GM21423 (cell line): ENCODE results near the gene SUMO4.

Source experiments
- ATAC-seq: cut with Tn5 transposase; IDR thresholded peaks from one replicate; pipeline ENCODE4 v1.9.1; 2021; ENCODE audit warnings: mild to moderate bottlenecking, moderate library complexity; ENCODE audit not compliant: unreplicated experiment

The SUMO4 gene

DNA sequence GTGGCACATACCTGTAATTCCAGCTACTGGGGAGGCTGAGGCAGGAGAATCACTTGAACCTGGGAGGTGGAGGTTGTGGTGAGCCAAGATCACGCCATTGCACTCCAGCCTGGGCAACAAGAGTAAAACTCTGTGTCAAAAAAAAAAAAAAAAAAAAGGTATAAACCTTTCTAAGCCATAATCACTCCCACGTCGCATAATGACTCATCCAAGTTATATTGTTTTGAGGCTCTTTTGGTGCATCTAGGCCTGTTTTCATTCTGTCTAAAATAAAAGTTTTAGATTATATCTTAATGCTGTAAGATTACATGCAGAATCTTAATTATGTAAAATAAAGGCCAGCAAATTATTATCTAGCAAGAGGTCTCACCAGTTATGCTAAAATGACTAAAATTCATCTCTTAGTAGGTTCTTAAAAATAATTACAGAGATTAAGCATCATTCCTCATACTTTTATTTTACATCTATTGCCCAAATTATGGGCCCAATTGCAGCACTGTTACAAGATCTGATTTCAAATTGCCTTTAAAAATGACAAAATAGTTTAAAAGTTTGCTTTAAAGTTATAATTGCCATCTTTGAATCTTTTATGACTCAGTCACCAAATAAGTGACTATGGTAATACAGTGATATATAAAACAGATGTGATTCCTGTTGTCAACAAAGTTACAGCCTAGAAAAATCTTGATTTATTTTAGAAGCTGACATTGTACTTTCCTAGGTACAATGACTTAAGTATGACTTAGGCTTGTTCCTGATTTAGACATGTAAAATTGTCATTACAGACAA is 10.4 kb upstream of the SUMO4 start:
- ATAC-seq = no peak

GRCh38 chr6:149392093-149392492 is 8.0 kb upstream of the SUMO4 start:
- ATAC-seq = no peak

DNA sequence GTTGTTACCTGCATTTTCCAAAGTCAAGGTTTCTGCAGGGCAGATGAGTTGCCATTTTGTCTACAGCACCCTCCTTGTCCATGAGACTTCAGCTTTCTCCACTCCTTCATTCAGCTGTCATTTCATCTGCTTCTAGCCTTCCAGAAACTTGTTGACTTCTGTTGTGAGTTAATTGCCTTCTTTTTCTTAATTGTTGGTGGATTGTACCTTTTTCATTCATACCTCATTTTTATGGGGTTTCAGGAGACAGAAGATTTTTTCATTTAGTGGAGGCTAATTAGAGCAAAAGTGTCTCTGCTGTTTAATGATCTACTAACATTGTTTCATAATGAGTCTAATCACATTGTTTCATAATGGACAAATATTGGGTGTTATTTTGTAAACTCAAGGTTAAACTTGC is 7.5 kb upstream of the SUMO4 start:
- ATAC-seq = no peak

DNA sequence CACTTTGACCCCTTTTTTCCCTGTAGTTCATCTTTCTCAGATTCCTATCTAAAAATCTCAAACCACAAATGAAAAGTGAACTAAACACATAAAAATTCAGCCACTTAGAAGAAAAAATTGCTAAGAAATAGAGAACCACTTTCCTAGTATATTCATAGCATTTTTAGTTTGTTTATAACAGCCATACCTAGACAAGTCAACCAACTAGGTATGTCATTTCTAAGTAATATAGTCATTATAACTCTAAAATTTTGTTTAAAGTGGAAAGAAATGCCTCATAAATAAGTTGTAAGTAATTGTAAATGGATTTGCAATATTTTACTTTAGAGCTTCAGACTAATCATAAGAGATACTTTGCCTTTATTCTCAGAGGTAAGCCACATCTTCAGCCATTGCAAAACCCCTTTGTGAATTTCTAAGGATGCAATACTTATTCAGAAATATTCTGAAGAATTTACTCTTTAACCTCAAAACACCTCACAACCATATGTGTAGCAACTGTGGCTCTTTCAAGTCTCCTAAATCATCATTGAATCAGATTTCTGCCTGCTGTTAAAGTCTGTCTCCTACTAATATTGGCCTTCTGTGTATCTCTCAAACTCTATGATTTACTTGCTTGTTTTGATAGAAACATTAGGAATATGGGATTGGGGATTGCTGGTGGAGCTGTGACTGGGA is 6.9 kb upstream of the SUMO4 start:
- no peak for ATAC-seq

GRCh38 chr6:149395185-149395584 is 4.9 kb upstream of the SUMO4 start:
- ATAC-seq = no peak

GRCh38 chr6:149397384-149397783 is 2.7 kb upstream of the SUMO4 start:
- no peak for ATAC-seq

- ATAC-seq = no peak
Observed at GRCh38 chr6:149403534-149403933, 3.5 kb downstream of the SUMO4 start.

- ATAC-seq = no peak
Observed at GRCh38 chr6:149405823-149406765, 6.0 kb downstream of the SUMO4 start.

DNA sequence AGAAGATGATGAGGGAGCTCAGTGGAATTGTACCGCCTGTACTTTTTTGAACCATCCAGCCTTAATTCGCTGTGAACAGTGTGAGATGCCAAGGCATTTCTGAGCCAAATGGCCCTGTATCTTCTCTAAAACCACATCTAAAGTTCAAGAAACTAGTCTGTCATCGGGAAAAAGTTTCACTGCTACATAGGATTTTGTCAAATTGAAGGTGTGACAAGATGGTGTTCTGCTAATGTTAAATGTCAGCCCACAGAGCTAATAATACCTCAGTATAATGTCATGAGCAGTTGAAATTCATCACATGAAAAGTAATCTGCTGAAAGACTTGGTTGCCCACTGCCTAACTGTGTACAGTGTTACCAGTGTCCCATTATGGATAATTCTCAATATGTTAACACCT is 9.6 kb downstream of the SUMO4 start:
- ATAC-seq = no peak

- ATAC-seq = no peak
Observed at GRCh38 chr6:149410557-149410956, 10.5 kb downstream of the SUMO4 start.

GRCh38 chr6:149414009-149414408 is 13.9 kb downstream of the SUMO4 start:
- ATAC-seq = no peak

DNA sequence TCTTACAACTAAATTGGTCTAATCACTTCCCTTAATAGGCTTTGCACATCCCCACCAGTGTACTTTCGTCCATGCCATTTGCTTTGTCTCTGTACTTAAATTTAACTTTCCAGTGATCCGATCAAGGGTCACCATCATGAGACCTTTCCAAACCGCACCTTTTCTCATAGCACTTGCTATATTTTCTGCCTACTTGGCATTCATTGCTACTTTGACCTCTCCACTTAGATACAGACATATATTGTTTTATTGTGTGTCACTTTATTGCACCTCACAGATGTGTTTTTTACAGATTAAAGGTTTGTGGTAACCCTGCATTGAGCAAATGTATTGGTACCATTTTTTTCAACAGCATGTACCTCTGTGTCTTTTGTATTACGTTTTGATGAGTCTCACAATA is 14.8 kb downstream of the SUMO4 start:
- no peak for ATAC-seq

- no peak for ATAC-seq
Observed at GRCh38 chr6:149419696-149420404, 19.8 kb downstream of the SUMO4 start.

GRCh38 chr6:149421132-149421531 is 21.1 kb downstream of the SUMO4 start:
- no peak for ATAC-seq

DNA sequence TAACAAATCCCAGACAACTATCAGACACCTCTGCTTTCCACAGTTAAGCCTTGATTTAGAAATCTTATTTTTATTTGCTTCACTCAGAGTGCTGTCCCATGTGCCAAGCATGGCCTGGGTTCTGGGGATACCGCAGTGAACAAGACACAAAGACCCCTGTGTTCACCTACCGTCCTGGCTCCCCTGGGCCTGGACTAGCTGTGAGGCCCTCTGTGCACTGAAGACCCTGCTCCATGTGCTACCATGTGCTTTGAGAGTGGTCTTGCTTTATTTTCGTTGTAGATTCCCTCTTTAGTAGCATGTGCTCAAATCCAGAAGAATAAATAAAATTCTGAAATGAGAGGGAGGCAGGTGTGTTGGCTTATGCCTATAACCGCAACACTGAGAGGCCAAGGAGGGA is 22.5 kb downstream of the SUMO4 start:
- no peak for ATAC-seq

DNA sequence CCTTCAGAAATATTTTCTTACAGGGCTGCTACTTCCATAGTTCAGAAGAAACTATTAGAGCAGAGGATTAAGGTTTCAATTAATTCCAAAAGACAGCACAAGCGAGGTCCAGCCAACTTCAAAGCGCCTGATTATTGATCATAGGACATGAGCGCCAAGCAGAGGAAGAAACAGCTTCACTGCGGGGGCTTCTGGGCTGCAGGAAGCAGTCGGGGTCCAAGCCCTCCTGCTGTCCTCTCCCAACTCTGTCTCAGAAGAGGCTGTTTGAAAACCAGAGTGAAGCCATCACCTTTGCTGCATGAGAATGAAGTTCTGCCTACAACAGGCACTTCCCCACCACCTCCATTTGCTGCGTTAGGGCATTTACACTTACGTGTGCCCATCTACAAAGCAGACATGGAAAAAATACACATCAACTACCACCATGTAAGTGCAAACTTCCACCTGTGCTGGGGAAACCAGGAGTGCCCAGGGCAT is 23.9 kb downstream of the SUMO4 start:
- ATAC-seq = no peak

DNA sequence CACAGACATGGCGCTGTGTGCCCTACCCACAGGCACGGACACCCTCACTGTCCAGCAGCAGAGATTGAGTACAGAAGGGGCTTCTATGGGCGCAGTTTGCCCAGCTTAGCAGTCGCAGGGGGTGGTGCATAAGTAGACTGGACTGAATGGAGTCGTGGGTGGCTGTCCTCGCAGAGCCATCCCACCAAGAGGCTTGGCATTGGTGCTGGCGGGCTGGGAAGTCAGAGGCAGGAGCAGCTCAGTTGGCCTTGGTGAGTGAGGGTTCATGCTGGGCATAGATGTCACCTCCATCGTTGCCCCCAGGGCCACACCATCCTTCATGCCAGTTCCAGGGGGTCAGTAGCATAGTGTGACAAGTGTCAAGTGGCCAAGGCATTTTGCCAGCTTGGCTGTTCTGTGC is 25.2 kb downstream of the SUMO4 start:
- no peak for ATAC-seq

DNA sequence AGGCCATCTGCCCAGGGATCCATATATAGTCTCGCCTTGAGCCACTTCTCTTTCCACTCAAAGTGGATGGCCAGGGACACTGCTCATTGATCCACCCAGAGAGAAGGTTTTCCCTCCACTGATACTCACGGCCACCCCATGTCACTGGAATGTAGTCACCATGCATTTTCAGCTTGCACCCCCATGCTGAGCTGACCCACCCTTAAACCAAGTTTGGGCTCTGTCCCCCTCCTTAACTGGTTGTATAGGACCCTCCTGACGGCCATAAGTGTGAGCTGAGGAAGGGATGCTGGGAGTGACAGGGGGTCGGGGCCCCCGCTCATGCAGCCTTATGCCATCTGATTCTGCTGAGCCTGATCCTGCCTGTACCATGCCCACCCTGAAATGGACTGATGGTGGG is 25.7 kb downstream of the SUMO4 start:
- no peak for ATAC-seq

DNA sequence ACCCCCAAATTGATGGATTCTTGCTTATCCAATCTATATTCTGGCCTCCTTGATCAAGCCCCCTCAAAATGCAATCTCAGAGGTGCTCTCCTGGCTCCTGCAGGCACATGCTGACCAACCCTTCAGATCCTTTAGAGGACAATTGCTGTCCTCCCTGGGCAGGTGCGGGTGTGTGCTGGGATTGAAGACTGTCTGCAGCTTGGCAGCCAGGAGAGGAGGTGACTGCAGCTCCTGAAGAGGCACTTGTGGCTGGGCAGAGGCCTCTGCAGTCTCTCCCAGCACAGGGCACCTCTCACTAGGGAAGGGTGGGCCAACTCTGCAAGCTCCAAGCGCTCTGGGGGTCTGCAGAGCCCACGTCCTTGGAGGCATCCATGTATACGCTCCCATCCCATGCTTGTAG is 28.5 kb downstream of the SUMO4 start:
- no peak for ATAC-seq

DNA sequence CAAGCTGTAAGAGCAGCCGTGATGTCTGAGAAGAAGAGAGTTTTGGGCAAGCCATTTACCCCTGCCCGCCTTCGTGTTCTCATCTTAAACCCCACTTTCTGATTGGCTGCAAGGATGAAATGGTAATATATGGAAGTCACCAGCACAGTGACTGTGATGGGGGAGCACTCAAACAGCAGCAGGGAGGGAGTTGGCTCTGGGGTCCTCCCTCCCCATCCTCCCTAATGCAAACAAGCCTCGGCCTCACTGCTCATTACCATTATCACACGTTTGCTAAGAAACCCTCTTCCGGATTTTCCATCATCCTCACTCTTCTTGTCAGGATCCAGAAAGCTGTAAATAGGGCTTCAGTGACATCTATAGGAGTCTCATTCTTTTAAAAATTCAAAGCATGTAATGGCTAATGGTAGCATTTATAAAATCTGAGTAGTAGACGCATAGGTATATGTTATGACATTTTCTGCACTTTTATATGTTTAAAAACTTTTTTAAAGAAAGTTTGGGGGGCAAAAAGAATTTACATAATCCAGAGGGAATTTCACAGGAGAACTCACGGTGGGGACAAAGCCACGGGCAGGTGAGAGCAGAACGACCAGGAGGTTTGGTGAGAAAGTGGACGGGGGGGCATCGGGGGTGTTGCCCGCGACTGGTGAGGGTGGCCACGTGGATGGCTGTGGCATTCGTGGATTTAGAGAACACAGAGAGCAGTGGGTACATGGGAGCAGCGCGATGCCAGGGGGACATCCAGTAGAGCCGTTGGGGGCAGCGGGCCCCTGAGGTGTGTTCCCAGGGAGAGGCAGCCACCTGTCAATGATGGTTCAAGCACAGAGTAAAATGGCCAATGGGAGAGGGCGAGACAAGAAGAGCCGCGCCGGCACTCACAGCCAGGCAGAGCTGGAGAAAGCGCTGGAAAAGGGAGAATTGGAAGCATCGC is 29.6 kb downstream of the SUMO4 start:
- ATAC-seq = no peak
